NCI-H510A treated with DMSO at 0.1 percent for 48 hours (cell line): ENCODE data around the gene MTNR1A.

Experiments used
- DNase-seq: peaks from one replicate; lab custom pipeline; 2025; lab: John Stamatoyannopoulos, UW

MTNR1A gene

GRCh38 chr4:186554914-186555827 is at the start of gene MTNR1A:
TSS of gene MTNR1A (minus strand) at chr4:186555567. CDS start at chr4:186555365, 202 bp downstream.
- peak; percentile 21 for DNase-seq

GRCh38 chr4:186604124-186604807 is 48.9 kb upstream of the MTNR1A start:
- no peak for DNase-seq

GRCh38 chr4:186602978-186603377 is 47.6 kb upstream of the MTNR1A start:
- DNase-seq: no peak

- no peak for DNase-seq
Observed at GRCh38 chr4:186599483-186599882, 44.1 kb upstream of the MTNR1A start.

- DNase-seq: no peak
Observed at GRCh38 chr4:186598686-186599085, 43.3 kb upstream of the MTNR1A start.

GRCh38 chr4:186596850-186597390 is 41.6 kb upstream of the MTNR1A start:
- DNase-seq: no peak

GRCh38 chr4:186596346-186596745 is 41.0 kb upstream of the MTNR1A start:
- no peak for DNase-seq

GRCh38 chr4:186593587-186593973 is 38.2 kb upstream of the MTNR1A start:
- no peak for DNase-seq

GRCh38 chr4:186592966-186593586 is 37.7 kb upstream of the MTNR1A start:
- no peak for DNase-seq

GRCh38 chr4:186592445-186592844 is 37.1 kb upstream of the MTNR1A start:
- DNase-seq: no peak

GRCh38 chr4:186591651-186592050 is 36.3 kb upstream of the MTNR1A start:
- DNase-seq: no peak

- no peak for DNase-seq
Observed at GRCh38 chr4:186588503-186588902, 33.1 kb upstream of the MTNR1A start.

GRCh38 chr4:186587416-186588018 is 32.1 kb upstream of the MTNR1A start:
- DNase-seq: peak; percentile 4

GRCh38 chr4:186586205-186586604 is 30.8 kb upstream of the MTNR1A start:
- DNase-seq: no peak

- DNase-seq: no peak
Observed at GRCh38 chr4:186584912-186585311, 29.5 kb upstream of the MTNR1A start.

GRCh38 chr4:186581421-186581820 is 26.1 kb upstream of the MTNR1A start:
- DNase-seq: no peak

- DNase-seq: no peak
Observed at GRCh38 chr4:186580669-186581068, 25.3 kb upstream of the MTNR1A start.

GRCh38 chr4:186570193-186570996 is 15.0 kb upstream of the MTNR1A start:
- no peak for DNase-seq

GRCh38 chr4:186569533-186570192 is 14.3 kb upstream of the MTNR1A start:
- no peak for DNase-seq

- DNase-seq: no peak
Observed at GRCh38 chr4:186566068-186566467, 10.7 kb upstream of the MTNR1A start.

GRCh38 chr4:186563761-186564160 is 8.4 kb upstream of the MTNR1A start:
- no peak for DNase-seq
